Adrenal gland (tissue), 12 donors: ENCODE data around the gene EXD2. TPM values are rescaled to one million over a fixed set of nuclear protein-coding genes. Genes with fewer than 3 reads are reported as not detected.
"Not testable (repeated sequence)": the region's sequence is repeated elsewhere in the genome, so short reads cannot be mapped to it uniquely, and the experiment has no call there.

Experiments
- DNase-seq, 7 donors: peaks; one replicate each; pipeline ENCODE4 v3.0.0-alpha.2; 2019 to 2020
- H3K27ac ChIP-seq, 5 donors: fragments of 200-600 bp; sonication (generic) in 4 of 5; 1 replicate in 3 of 5; 2 replicates in 2 of 5; pipeline versions ENCODE4 v1.5.1 to v1.8.0; 2016 to 2020; ENCODE audit warnings: mild to moderate bottlenecking in 1 of 5
- H3K27me3 ChIP-seq: fragments of 200-600 bp; 2 replicates; pipeline ENCODE4 v1.8.0; 2021
- H3K36me3 ChIP-seq, 2 donors: fragments of 200-600 bp; replicated peaks in 1 of 2; 1 replicate in 1 of 2; 2 replicates in 1 of 2; pipeline versions ENCODE4 v1.5.1 to v1.8.0; 2018 to 2022
- H3K4me1 ChIP-seq, 2 donors: fragments of 200-600 bp; replicated peaks in 1 of 2; 1 replicate in 1 of 2; 2 replicates in 1 of 2; pipeline versions ENCODE4 v1.5.1 to v1.8.0; 2018 to 2021
- H3K4me3 ChIP-seq, 4 donors: fragments of 200-600 bp; sonication (generic) in 3 of 4; one replicate each; pipeline ENCODE4 v1.5.1; 2016 to 2018
- H3K9me3 ChIP-seq, 3 donors: fragments of 200-600 bp; sonication (generic) in 1 of 3; replicated peaks in 1 of 3; 1 replicate in 2 of 3; 2 replicates in 1 of 3; pipeline versions ENCODE4 v1.5.1 to v1.8.0; 2016 to 2021
- CTCF ChIP-seq, 6 experiments: fragments of 450-650 bp in 4 of 6; fragments of 200-600 bp in 2 of 6; sonication (generic) in 1 of 6; IDR thresholded peaks; 1 replicate in 5 of 6; 2 replicates in 1 of 6; pipeline versions ENCODE4 v1.5.1 to v1.8.0; 2016 to 2021; ENCODE audit warnings: antibody characterized with exemption in 6 of 6, mild to moderate bottlenecking in 2 of 6, moderate library complexity in 1 of 6
- POLR2A ChIP-seq, 2 donors: fragments of 450-650 bp; IDR thresholded peaks; one replicate each; pipeline ENCODE4 v1.6.1; 2017; ENCODE audit warnings: antibody characterized with exemption in 2 of 2, mild to moderate bottlenecking in 2 of 2, moderate library complexity in 1 of 2
- WGBS, 4 donors: extraction: QIAGEN DNeasy Blood & Tissue Kit in 2 of 4; methylation state at CpG; one replicate each; pipeline versions ENCODE4 v1.1.5 to v1.1.7; 2013 to 2017; 5-methylcytosine and 5-hydroxymethylcytosine counted together
- intact Hi-C, 2 donors: fragments of 100-400 bp; cut with DNase I; formaldehyde crosslinking; loops; one replicate each; pipeline versions ENCODE4 v1.14.1 to v1.15.0; 2022 to 2023
- polyA plus RNA-seq, 3 donors: library from polyadenylated mRNA; stranded (reverse); fragments of 200-250 nt in 2 of 3; fragments of 350-450 nt in 1 of 3; fragmentation: Illumina TruSeq in 1 of 3; extraction: RNeasy Lipid Tissue Mini Kit (QIAGEN cat#74804) in 1 of 3; gene quantifications; one replicate each; pipeline ENCODE4 v1.2.3, GENCODE V29; 2013 to 2014
- total RNA-seq, 9 donors: library from RNA; depleted of rRNA in 4 of 9; stranded (reverse); fragments of >200 nt in 4 of 9; fragments of 120-200 nt in 1 of 9; fragmentation: NEBNext Ultra II Directional in 1 of 9; extraction: Animal tissue kit (Norgen Biotek cat#: 25700) in 1 of 9; gene quantifications; one replicate each; pipeline versions ENCODE4 v1.1.0 to v1.2.4, GENCODE V29; 2013 to 2023
- donor health status: healthy with polysubstance abuse.
- donor health status: Bipolar disorder and iron deficiency.
- donor health status: DM: yes; HTN: yes; CAD: no.
- donor health status: DM: no; HTN: no; CAD: no.
- donor health status: DM: no; HTN: no; CAD: no.
- donor health status: DM: yes; HTN: yes; CAD: no.

The EXD2 gene
- total and polyA plus RNA-seq, 12 donors: 6.4 to 23.0 (median 15.6) TPM

- Histone ChIP-seq H3K4me3 (no peak overlapping the region), H3K36me3 (no peaks in the 10 kb centered on the region), H3K27ac (no peak overlapping the region), H3K9me3 (no peaks in the 10 kb centered on the region), H3K4me1 (no peaks in the 10 kb centered on the region), H3K27me3 (no peaks in the 10 kb centered on the region)
- intact Hi-C loops: no loop called here
- WGBS, 4 donors: 95 to 99% (median 97%) methylated on average over 2 of the region's 2 CpGs
- DNase-seq: no peak
- TF ChIP-seq POLR2A (IDR thresholded peaks at IDR 0.05) (no peak), CTCF (IDR thresholded peaks at IDR 0.05) (no peak)
Observed at GRCh38 chr14:69275331-69275730, 84.0 kb downstream of the EXD2 start.

- 97 to 100% (median 100%) methylated on average over 2 to 3 of the region's 3 CpGs for WGBS, 4 donors
- intact Hi-C loops, H3K4me3 ChIP-seq, H3K27me3 ChIP-seq, H3K27ac ChIP-seq, DNase-seq, H3K36me3 ChIP-seq, H3K4me1 ChIP-seq, H3K9me3 ChIP-seq: not testable (repeated sequence)
Observed at GRCh38 chr14:69277356-69277755, 86.1 kb downstream of the EXD2 start.

GRCh38 chr14:69280746-69281291 is 89.5 kb downstream of the EXD2 start:
- no peaks in the 10 kb centered on the region for H3K9me3 ChIP-seq
- H3K4me1 ChIP-seq: no peaks in the 10 kb centered on the region
- no peak overlapping the region for H3K27ac ChIP-seq
- intact Hi-C loops: no loop called here
- H3K36me3 ChIP-seq: no peaks in the 10 kb centered on the region
- no peak for DNase-seq
- no peak overlapping the region for H3K4me3 ChIP-seq
- no peaks in the 10 kb centered on the region for H3K27me3 ChIP-seq
- WGBS, 4 donors: 92 to 93% (median 92%) methylated on average over 7 to 9 of the region's 9 CpGs
- no peak for TF ChIP-seq CTCF (IDR thresholded peaks at IDR 0.05)
- TF ChIP-seq POLR2A (IDR thresholded peaks at IDR 0.05): no peak

GRCh38 chr14:69281450-69282169 is 90.3 kb downstream of the EXD2 start:
- H3K4me3 ChIP-seq: no peak overlapping the region
- no peaks in the 10 kb centered on the region for H3K27me3 ChIP-seq
- TF ChIP-seq POLR2A (IDR thresholded peaks at IDR 0.05): no peak
- TF ChIP-seq CTCF (IDR thresholded peaks at IDR 0.05): no peak
- peak in 2 of 7 donors; percentile 21 to 62 for DNase-seq
- no peaks in the 10 kb centered on the region for H3K9me3 ChIP-seq
- H3K27ac ChIP-seq: no peak overlapping the region
- no peaks in the 10 kb centered on the region for H3K4me1 ChIP-seq
- WGBS, 4 donors: 80 to 83% (median 81%) methylated on average over 7 to 10 of the region's 10 CpGs
- no peaks in the 10 kb centered on the region for H3K36me3 ChIP-seq
- intact Hi-C loops: no loop called here

GRCh38 chr14:69282448-69282847 is 91.2 kb downstream of the EXD2 start:
- Histone ChIP-seq H3K36me3 (no peaks in the 10 kb centered on the region), H3K4me3 (no peak overlapping the region), H3K27me3 (no peaks in the 10 kb centered on the region), H3K9me3 (no peaks in the 10 kb centered on the region), H3K4me1 (peaks cover under 1 to 7% of the 10 kb centered on the region in 2 donors), H3K27ac (no peak overlapping the region)
- intact Hi-C loops: no loop called here
- TF ChIP-seq CTCF (IDR thresholded peaks at IDR 0.05): no peak
- no peak for TF ChIP-seq POLR2A (IDR thresholded peaks at IDR 0.05)
- 95 to 99% (median 96%) methylated on average over 6 of the region's 6 CpGs for WGBS, 4 donors
- DNase-seq: no peak
